ENCODE data around the gene COPRS. TPM values are rescaled to one million over a fixed set of nuclear protein-coding genes. Genes with fewer than 3 reads are reported as not detected.

The COPRS gene
- 100 to 1,000 TPM; 124 to 125 TPM for total RNA-seq

GRCh38 chr17:31858642-31859486 lies at the start of gene COPRS:
Gene COPRS, minus strand, starts transcription at chr17:31859244. Its CDS starts 45 bp downstream, at chr17:31859199.
- intact Hi-C loops (cut with DNase I): loop anchor here (5.0 kb wide), 1 partner anchor 302 kb away; no protein-coding TSS in a partner anchor
- peak; percentile 88 for DNase-seq (ENCODE audit: low spot score)

GRCh38 chr17:31908386-31908785 lies 49.3 kb upstream of the COPRS start:
- TF ChIP-seq POLR2AphosphoS5 (IDR thresholded peaks at IDR 0.05) (no peak), CTCF (IDR thresholded peaks at IDR 0.05) (no peak), POLR2A (IDR thresholded peaks at IDR 0.05) (no peak)
- intact Hi-C loops (cut with DNase I): no loop called here

More at GRCh38 chr17:31858642-31859486, at the start of gene COPRS:
- Histone ChIP-seq H3K4me1 (replicated peaks) (peaks cover 4% of the 10 kb centered on the region), H3K27me3 (replicated peaks; ENCODE audit: insufficient read depth) (no peaks in the 10 kb centered on the region), H3K9me3 (no peaks in the 10 kb centered on the region), H3K4me3 (peak within 1 kb of the TSS; percentile 83 to 88), H3K27ac (peak within 1 kb of the TSS; percentile 84 to 90), H3K36me3 (peaks cover 0 to 11% of the 10 kb centered on the region in 2 donors)
- under 1% methylated on average over 63 of the region's 100 CpGs for WGBS
- TF ChIP-seq POLR2A (IDR thresholded peaks at IDR 0.05) (peak; percentile 10), CTCF (IDR thresholded peaks at IDR 0.05) (peak in 3 of 4 experiments; percentile 8 to 37 (median 12)), POLR2AphosphoS5 (IDR thresholded peaks at IDR 0.05) (peak; percentile 14)

GRCh38 chr17:31907342-31907962 lies 48.4 kb upstream of the COPRS start:
- DNase-seq (ENCODE audit: low spot score): peak; percentile 50
- under 1% methylated on average over 7 of the region's 7 CpGs for WGBS
- intact Hi-C loops (cut with DNase I): no loop called here

More at GRCh38 chr17:31908386-31908785, 49.3 kb upstream of the COPRS start:
- no peaks in the 10 kb centered on the region for H3K9me3 ChIP-seq
- H3K36me3 ChIP-seq: no peaks in the 10 kb centered on the region
- H3K27me3 ChIP-seq (replicated peaks; ENCODE audit: insufficient read depth): no peaks in the 10 kb centered on the region
- no peak overlapping the region for H3K27ac ChIP-seq
- no peak overlapping the region for H3K4me3 ChIP-seq
- H3K4me1 ChIP-seq (replicated peaks): no peaks in the 10 kb centered on the region
- DNase-seq (ENCODE audit: low spot score): no peak

GRCh38 chr17:31903401-31903800 lies 44.4 kb upstream of the COPRS start:
- no peaks in the 10 kb centered on the region for H3K27me3 ChIP-seq (replicated peaks; ENCODE audit: insufficient read depth)
- H3K4me1 ChIP-seq (replicated peaks): no peaks in the 10 kb centered on the region
- intact Hi-C loops (cut with DNase I): no loop called here
- no peak overlapping the region for H3K27ac ChIP-seq
- DNase-seq (ENCODE audit: low spot score): no peak
- no peaks in the 10 kb centered on the region for H3K9me3 ChIP-seq
- H3K4me3 ChIP-seq: no peak overlapping the region
- TF ChIP-seq CTCF (IDR thresholded peaks at IDR 0.05): no peak
- TF ChIP-seq POLR2A (IDR thresholded peaks at IDR 0.05): no peak
- no peak for TF ChIP-seq POLR2AphosphoS5 (IDR thresholded peaks at IDR 0.05)
- WGBS: 92% methylated on average over 16 of the region's 16 CpGs
- H3K36me3 ChIP-seq: no peaks in the 10 kb centered on the region

More at GRCh38 chr17:31907342-31907962, 48.4 kb upstream of the COPRS start:
- H3K27me3 ChIP-seq (replicated peaks; ENCODE audit: insufficient read depth): no peaks in the 10 kb centered on the region
- H3K27ac ChIP-seq: no peak overlapping the region
- no peak overlapping the region for H3K4me3 ChIP-seq
- H3K9me3 ChIP-seq: no peaks in the 10 kb centered on the region
- TF ChIP-seq POLR2AphosphoS5 (IDR thresholded peaks at IDR 0.05): no peak
- no peak for TF ChIP-seq CTCF (IDR thresholded peaks at IDR 0.05)
- no peak for TF ChIP-seq POLR2A (IDR thresholded peaks at IDR 0.05)
- H3K4me1 ChIP-seq (replicated peaks): no peaks in the 10 kb centered on the region
- H3K36me3 ChIP-seq: no peaks in the 10 kb centered on the region

All from prostate gland (tissue), 2 donors.